ENCODE results near the gene MACROD2.

- no peak for TF ChIP-seq CTCF (tag by site-specific recombination; IDR thresholded peaks at IDR 0.05)
- no peak for TF ChIP-seq ZNF624 (tag by site-specific recombination; IDR thresholded peaks at IDR 0.05)
- TF ChIP-seq ZNF621 (tag by site-specific recombination; IDR thresholded peaks at IDR 0.05) = no peak
- TF ChIP-seq ZNF473 (tag by site-specific recombination; IDR thresholded peaks at IDR 0.05) = no peak
- TF ChIP-seq GLIS1 (tag by site-specific recombination; IDR thresholded peaks at IDR 0.05) = no peak
- TF ChIP-seq ZNF843 (tag by site-specific recombination; IDR thresholded peaks at IDR 0.05) = no peak
- TF ChIP-seq ZNF510 (tag by site-specific recombination; IDR thresholded peaks at IDR 0.05; ENCODE audit: insufficient replicate concordance) = no peak
- TF ChIP-seq ZBTB44 (tag by site-specific recombination; IDR thresholded peaks at IDR 0.05) = no peak
- no peak for TF ChIP-seq ZBTB1 (tag by site-specific recombination; IDR thresholded peaks at IDR 0.05)
- no peak for TF ChIP-seq ZNF768 (tag by site-specific recombination; IDR thresholded peaks at IDR 0.05)
- TF ChIP-seq ZNF202 (tag by site-specific recombination; IDR thresholded peaks at IDR 0.05; ENCODE audit: borderline replicate concordance) = no peak
- no peak for TF ChIP-seq ZNF677 (tag by site-specific recombination; IDR thresholded peaks at IDR 0.05)
Measured at GRCh38 chr20:15630360-15630759, 1635.0 kb downstream of the MACROD2 start.
